ENCODE results near the gene DPP4. TPM values are rescaled to one million over a fixed set of nuclear protein-coding genes. Genes with fewer than 3 reads are reported as not detected.
"Not testable (repeated sequence)": the region's sequence is repeated elsewhere in the genome, so short reads cannot be mapped to it uniquely, and the experiment has no call there.

The DPP4 gene
- polyA plus RNA-seq, 2 of the 4 experiments (the other 2 are of a cell fraction), result 0.17 to 0.27 TPM

- no peak for TF ChIP-seq HMGXB4 (CRISPR knock-in tag; IDR thresholded peaks at IDR 0.05; ENCODE audit: borderline replicate concordance)
- TF ChIP-seq BCL3 (IDR thresholded peaks at IDR 0.05), result no peak
- TF ChIP-seq FOSB (CRISPR knock-in tag; IDR thresholded peaks at IDR 0.05), result no peak
Observed at GRCh38 chr2:161981679-161982250, 92.2 kb downstream of the DPP4 start (continued).

- ATAC-seq (no peak), FAIRE-seq (no peak), DNase-seq (ENCODE audit: low read depth in 1 of 2, low spot score in 1 of 2) (no peak)
- Histone ChIP-seq H3K4me3 (no peak overlapping the region), H3K27ac (no peak overlapping the region), H3K4me1 (no peaks in the 10 kb centered on the region), H3K9me3 (no peaks in the 10 kb centered on the region), H3K4me2 (no peak overlapping the region)
- ChIA-PET POLR2A (no interaction called here), CTCF (interaction anchor here (1.5 kb wide), 1 partner anchor 9 kb away, joined by 3 read pairs; no protein-coding TSS in a partner anchor)
- TF ChIP-seq NFE2L2 (conservative IDR thresholded peaks at IDR 0.05; ENCODE audit: low read length), result no peak
- TF ChIP-seq SREBF2 (IDR thresholded peaks at IDR 0.05), result no peak
- TF ChIP-seq CHD2 (IDR thresholded peaks at IDR 0.05; ENCODE audit: low read length, partially characterized antibody), result no peak
- TF ChIP-seq HES2 (IDR thresholded peaks at IDR 0.05), result no peak
- TF ChIP-seq HOXA7 (CRISPR knock-in tag; IDR thresholded peaks at IDR 0.05), result no peak
- no peak for TF ChIP-seq CEBPB (IDR thresholded peaks at IDR 0.05)
- no peak for TF ChIP-seq CHD4 (IDR thresholded peaks at IDR 0.05; ENCODE audit: borderline replicate concordance)
- no peak for TF ChIP-seq HDAC2 (IDR thresholded peaks at IDR 0.05)
- TF ChIP-seq JUN (IDR thresholded peaks at IDR 0.05), result no peak
- TF ChIP-seq, protein P1, sequence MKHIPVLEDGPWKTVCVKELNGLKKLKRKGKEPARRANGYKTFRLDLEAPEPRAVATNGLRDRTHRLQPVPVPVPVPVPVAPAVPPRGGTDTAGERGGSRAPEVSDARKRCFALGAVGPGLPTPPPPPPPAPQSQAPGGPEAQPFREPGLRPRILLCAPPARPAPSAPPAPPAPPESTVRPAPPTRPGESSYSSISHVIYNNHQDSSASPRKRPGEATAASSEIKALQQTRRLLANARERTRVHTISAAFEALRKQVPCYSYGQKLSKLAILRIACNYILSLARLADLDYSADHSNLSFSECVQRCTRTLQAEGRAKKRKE (CRISPR knock-in tag; IDR thresholded peaks at IDR 0.05; ENCODE audit: low read depth), result no peak
- 4% methylated on average over 1 of the region's 1 CpG for WGBS (ENCODE audit: missing lambda C conversion rate)
Observed at GRCh38 chr2:161980976-161981375, 93.0 kb downstream of the DPP4 start.

DNA sequence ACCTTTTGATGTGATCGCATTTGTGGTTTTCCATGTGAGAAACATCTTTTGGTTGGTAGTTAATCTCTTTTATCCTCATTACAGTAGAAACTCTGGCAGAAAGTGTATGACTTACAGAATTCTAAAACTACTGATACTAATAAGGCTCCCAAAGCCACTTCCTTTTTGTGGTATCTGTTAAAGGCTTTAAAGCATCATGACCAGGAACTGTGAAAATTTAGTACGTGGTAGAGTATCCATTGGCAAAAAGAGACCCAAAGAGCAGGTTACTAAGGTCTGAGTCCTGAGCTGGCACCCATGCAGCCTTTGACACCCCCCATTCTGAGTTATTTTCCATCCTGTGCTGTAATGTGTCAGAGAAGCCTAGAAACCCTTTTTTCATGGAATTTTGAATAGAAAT lies 94.5 kb downstream of the DPP4 start:
- Histone ChIP-seq H3K9me3 (no peaks in the 10 kb centered on the region), H3K27ac (no peak overlapping the region), H3K4me2 (no peak overlapping the region), H3K4me1 (no peaks in the 10 kb centered on the region), H3K4me3 (no peak overlapping the region)
- DNase-seq (ENCODE audit: low read depth in 1 of 2, low spot score in 1 of 2) (no peak), FAIRE-seq (no peak), ATAC-seq (no peak)
- CTCF ChIA-PET, result no interaction called here
- POLR2A ChIA-PET, result no interaction called here
- WGBS (ENCODE audit: missing lambda C conversion rate), result 47% methylated on average over 2 of the region's 2 CpGs
- TF ChIP-seq ZSCAN20 (CRISPR knock-in tag; IDR thresholded peaks at IDR 0.05) (no peak), EHF (CRISPR knock-in tag; IDR thresholded peaks at IDR 0.05) (no peak), FOXS1 (CRISPR knock-in tag; IDR thresholded peaks at IDR 0.05) (no peak), RFX5 (IDR thresholded peaks at IDR 0.05) (no peak), RAD21 (conservative IDR thresholded peaks at IDR 0.05 in 1 of 2, IDR thresholded peaks at IDR 0.05 in 1 of 2) (no peak), ZNF302 (CRISPR knock-in tag; IDR thresholded peaks at IDR 0.05) (no peak), EHMT2 (IDR thresholded peaks at IDR 0.05; ENCODE audit: low read depth) (no peak), JUNB (IDR thresholded peaks at IDR 0.05) (no peak), HES2 (IDR thresholded peaks at IDR 0.05) (no peak), HEYL (CRISPR knock-in tag; IDR thresholded peaks at IDR 0.05) (no peak), NR3C1 (IDR thresholded peaks at IDR 0.05) (no peak), GATA3 (IDR thresholded peaks at IDR 0.05; ENCODE audit: borderline replicate concordance) (no peak)

- H3K4me1 ChIP-seq; H3K9me3 ChIP-seq; H3K4me2 ChIP-seq; CTCF ChIA-PET; H3K4me3 ChIP-seq; FAIRE-seq; POLR2A ChIA-PET; ATAC-seq; H3K27ac ChIP-seq; DNase-seq (ENCODE audit: low read depth in 1 of 2, low spot score in 1 of 2): not testable (repeated sequence)
- WGBS (ENCODE audit: missing lambda C conversion rate), result 40% methylated on average over 6 of the region's 6 CpGs
Observed at GRCh38 chr2:161977926-161978325, 96.1 kb downstream of the DPP4 start.
